Esophagus muscularis mucosa (tissue), 4 donors: ENCODE measurements around the gene MYO10. TPM values are rescaled to one million over a fixed set of nuclear protein-coding genes. Genes with fewer than 3 reads are reported as not detected.

Experiments
- DNase-seq: peaks from one replicate; pipeline ENCODE4 v3.0.0-alpha.2; 2017; ENCODE audit errors: extremely low spot score
- H3K27ac ChIP-seq, 4 donors: fragments of 200-600 bp; sonication (generic); replicated peaks in 1 of 4; 1 replicate in 3 of 4; 2 replicates in 1 of 4; pipeline ENCODE4 v1.5.1; 2016 to 2019; ENCODE audit warnings: mild to moderate bottlenecking in 1 of 4
- H3K27me3 ChIP-seq, 4 donors: fragments of 200-600 bp; sonication (generic); one replicate each; pipeline versions ENCODE4 v1.5.1 to v1.6.0; 2016 to 2019
- H3K36me3 ChIP-seq, 4 donors: fragments of 200-600 bp; sonication (generic); one replicate each; pipeline ENCODE4 v1.5.1; 2016 to 2019
- H3K4me1 ChIP-seq, 4 donors: fragments of 200-600 bp; sonication (generic); one replicate each; pipeline ENCODE4 v1.5.1; 2016 to 2019
- H3K4me3 ChIP-seq, 4 donors: fragments of 200-600 bp; sonication (generic); 1 replicate in 2 of 4; 2 replicates in 2 of 4; pipeline ENCODE4 v1.5.1; 2016 to 2019; ENCODE audit warnings: mild to moderate bottlenecking in 4 of 4, moderate library complexity in 1 of 4
- H3K9me3 ChIP-seq, 4 donors: fragments of 200-600 bp; sonication (generic); 1 replicate in 3 of 4; 2 replicates in 1 of 4; pipeline ENCODE4 v1.5.1; 2016 to 2019
- EP300 ChIP-seq: sonication (generic); formaldehyde crosslinking; IDR thresholded peaks from one replicate; pipeline ENCODE4 v1.6.1; 2017; ENCODE audit warnings: antibody characterized with exemption
- POLR2A ChIP-seq: fragments of 450-650 bp; IDR thresholded peaks from one replicate; pipeline ENCODE4 v1.6.1; 2017; ENCODE audit warnings: antibody characterized with exemption, moderate library complexity, mild to moderate bottlenecking, low read depth
- POLR2AphosphoS5 ChIP-seq, 2 donors: sonication (generic); formaldehyde crosslinking; IDR thresholded peaks; one replicate each; pipeline ENCODE4 v1.6.1; 2017; ENCODE audit warnings: antibody characterized with exemption in 2 of 2
- WGBS: methylation state at CpG from one replicate; pipeline ENCODE4 v1.1.5; 2018; 5-methylcytosine and 5-hydroxymethylcytosine counted together
- intact Hi-C: fragments of 100-400 bp; cut with DNase I; formaldehyde crosslinking; loops from one replicate; pipeline ENCODE4 v1.15.1; 2023
- total RNA-seq, 4 donors: library from RNA; depleted of rRNA; stranded (reverse); fragments of >200 nt; gene quantifications; one replicate each; pipeline versions ENCODE4 v1.1.0 to v1.2.1, GENCODE V29; 2016
- TF ChIP-seq, protein P1 (sequence below), 3 experiments: fragments of 200-600 bp in 2 of 3; fragments of 450-650 bp in 1 of 3; sonication (generic) in 2 of 3; IDR thresholded peaks; one replicate each; pipeline ENCODE4 v1.5.1; 2017 to 2019; ENCODE audit warnings: antibody characterized with exemption in 3 of 3, mild to moderate bottlenecking in 2 of 3, moderate library complexity in 1 of 3

MYO10 gene
- total RNA-seq, 4 donors from 2014 or later: 7.1 to 9.3 (median 7.8) TPM

GRCh38 chr5:16907270-16907669 lies 28.8 kb downstream of the MYO10 start:
- TF ChIP-seq POLR2A (no peak), EP300 (no peak), POLR2AphosphoS5 (IDR thresholded peaks at IDR 0.05) (no peak)
- TF ChIP-seq, protein P1, sequence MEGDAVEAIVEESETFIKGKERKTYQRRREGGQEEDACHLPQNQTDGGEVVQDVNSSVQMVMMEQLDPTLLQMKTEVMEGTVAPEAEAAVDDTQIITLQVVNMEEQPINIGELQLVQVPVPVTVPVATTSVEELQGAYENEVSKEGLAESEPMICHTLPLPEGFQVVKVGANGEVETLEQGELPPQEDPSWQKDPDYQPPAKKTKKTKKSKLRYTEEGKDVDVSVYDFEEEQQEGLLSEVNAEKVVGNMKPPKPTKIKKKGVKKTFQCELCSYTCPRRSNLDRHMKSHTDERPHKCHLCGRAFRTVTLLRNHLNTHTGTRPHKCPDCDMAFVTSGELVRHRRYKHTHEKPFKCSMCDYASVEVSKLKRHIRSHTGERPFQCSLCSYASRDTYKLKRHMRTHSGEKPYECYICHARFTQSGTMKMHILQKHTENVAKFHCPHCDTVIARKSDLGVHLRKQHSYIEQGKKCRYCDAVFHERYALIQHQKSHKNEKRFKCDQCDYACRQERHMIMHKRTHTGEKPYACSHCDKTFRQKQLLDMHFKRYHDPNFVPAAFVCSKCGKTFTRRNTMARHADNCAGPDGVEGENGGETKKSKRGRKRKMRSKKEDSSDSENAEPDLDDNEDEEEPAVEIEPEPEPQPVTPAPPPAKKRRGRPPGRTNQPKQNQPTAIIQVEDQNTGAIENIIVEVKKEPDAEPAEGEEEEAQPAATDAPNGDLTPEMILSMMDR (IDR thresholded peaks at IDR 0.05): no peak
- H3K9me3 ChIP-seq: no peaks in the 10 kb centered on the region

GRCh38 chr5:16906255-16906654 lies 29.8 kb downstream of the MYO10 start:
- 100% methylated on average over 3 of the region's 4 CpGs for whole genome bisulfite sequencing
- H3K4me1 ChIP-seq: no peaks in the 10 kb centered on the region

More at GRCh38 chr5:16907270-16907669, 28.8 kb downstream of the MYO10 start:
- intact Hi-C loops: no loop called here
- H3K36me3 ChIP-seq: no peaks in the 10 kb centered on the region
- no peak overlapping the region for H3K4me3 ChIP-seq
- no peaks in the 10 kb centered on the region for H3K4me1 ChIP-seq
- no peaks in the 10 kb centered on the region for H3K27me3 ChIP-seq
- no peak overlapping the region for H3K27ac ChIP-seq
- 58% methylated on average over 4 of the region's 4 CpGs for WGBS
- no peak for DNase-seq

GRCh38 chr5:16903480-16904300 lies 32.4 kb downstream of the MYO10 start:
- DNase-seq: no peak
- intact Hi-C loops: no loop called here
- no peaks in the 10 kb centered on the region for H3K27me3 ChIP-seq
- no peaks in the 10 kb centered on the region for H3K4me1 ChIP-seq
- H3K27ac ChIP-seq: no peak overlapping the region
- WGBS: 95% methylated on average over 7 of the region's 7 CpGs
- H3K4me3 ChIP-seq: no peak overlapping the region
- no peaks in the 10 kb centered on the region for H3K9me3 ChIP-seq
- no peak for TF ChIP-seq POLR2AphosphoS5 (IDR thresholded peaks at IDR 0.05)
- TF ChIP-seq, protein P1 (IDR thresholded peaks at IDR 0.05): no peak
- TF ChIP-seq EP300: no peak
- no peak for TF ChIP-seq POLR2A
- no peaks in the 10 kb centered on the region for H3K36me3 ChIP-seq

More at GRCh38 chr5:16906255-16906654, 29.8 kb downstream of the MYO10 start:
- H3K4me3 ChIP-seq: no peak overlapping the region
- TF ChIP-seq EP300: no peak
- no peak for TF ChIP-seq POLR2A
- TF ChIP-seq, protein P1 (IDR thresholded peaks at IDR 0.05): no peak
- TF ChIP-seq POLR2AphosphoS5 (IDR thresholded peaks at IDR 0.05): no peak
- H3K27me3 ChIP-seq: no peaks in the 10 kb centered on the region
- H3K27ac ChIP-seq: no peak overlapping the region
- no peaks in the 10 kb centered on the region for H3K36me3 ChIP-seq
- no peaks in the 10 kb centered on the region for H3K9me3 ChIP-seq
- intact Hi-C loops: no loop called here
- no peak for DNase-seq

- H3K36me3 ChIP-seq: no peaks in the 10 kb centered on the region
- intact Hi-C loops: no loop called here
- WGBS: 79% methylated on average over 9 of the region's 9 CpGs
- H3K27ac ChIP-seq: no peak overlapping the region
- TF ChIP-seq EP300 (no peak), POLR2A (no peak), POLR2AphosphoS5 (IDR thresholded peaks at IDR 0.05) (no peak)
- TF ChIP-seq, protein P1 (IDR thresholded peaks at IDR 0.05): no peak
- H3K9me3 ChIP-seq: no peaks in the 10 kb centered on the region
- no peak for DNase-seq
- no peaks in the 10 kb centered on the region for H3K27me3 ChIP-seq
- no peaks in the 10 kb centered on the region for H3K4me1 ChIP-seq
- H3K4me3 ChIP-seq: no peak overlapping the region
Measured at GRCh38 chr5:16902846-16903245, 33.2 kb downstream of the MYO10 start.
